HepG2 (cell line): ENCODE data around the gene ZNF446. TPM values are rescaled to one million over a fixed set of nuclear protein-coding genes. Genes with fewer than 3 reads are reported as not detected.

Experiments
- CEBPB ChIP-seq: IDR thresholded peaks from 2 replicates; pipeline ENCODE4 v1.6.1; 2011; ENCODE audit warnings: low read depth, low read length, improper control_type of control experiment, borderline replicate concordance
- FIP1L1 ChIP-seq: fragments of 200-400 bp; formaldehyde crosslinking; IDR thresholded peaks from 2 replicates; pipeline ENCODE4 v1.6.1; 2018; ENCODE audit warnings: low read depth, mild to moderate bottlenecking, low read length, moderate library complexity, borderline replicate concordance; ENCODE audit not compliant: insufficient read depth
- FOXC1 ChIP-seq: sonication (generic); formaldehyde crosslinking; IDR thresholded peaks from 2 replicates; pipeline ENCODE4 v1.8.0; 2022; ENCODE audit warnings: mild to moderate bottlenecking, missing genetic modification reagents, borderline replicate concordance
- GATA4 ChIP-seq: sonication (generic); IDR thresholded peaks from 2 replicates; pipeline ENCODE4 v1.6.1; 2016; ENCODE audit warnings: antibody characterized with exemption, low read depth, borderline replicate concordance
- JDP2 ChIP-seq: sonication (generic); formaldehyde crosslinking; IDR thresholded peaks from 2 replicates; pipeline ENCODE4 v1.8.1; 2022; ENCODE audit warnings: missing genetic modification reagents, borderline replicate concordance
- JUNB ChIP-seq: sonication (generic); formaldehyde crosslinking; IDR thresholded peaks from 2 replicates; pipeline ENCODE4 v1.8.0; 2022; ENCODE audit warnings: missing genetic modification reagents, mild to moderate bottlenecking, borderline replicate concordance
- MAFF ChIP-seq: IDR thresholded peaks from 2 replicates; pipeline ENCODE4 v1.6.1; 2011; ENCODE audit warnings: low read depth, low read length, improper control_type of control experiment
- NCOA5 ChIP-seq: sonication (generic); formaldehyde crosslinking; IDR thresholded peaks from 2 replicates; pipeline ENCODE4 v1.4.0; 2020; ENCODE audit warnings: missing genetic modification reagents
- NFE2L2 ChIP-seq: fragments of 150-350 bp; IDR thresholded peaks from 2 replicates; pipeline ENCODE4 v1.6.1; 2014; ENCODE audit warnings: low read length
- NFYC ChIP-seq: IDR thresholded peaks from 2 replicates; pipeline ENCODE4 v1.6.1; 2016; ENCODE audit warnings: missing genetic modification reagents, missing compliant biosample characterization
- SRY ChIP-seq: sonication (generic); formaldehyde crosslinking; IDR thresholded peaks from 2 replicates; pipeline ENCODE4 v1.8.0; 2022; ENCODE audit warnings: mild to moderate bottlenecking, missing genetic modification reagents
- ZFP37 ChIP-seq: sonication (generic); formaldehyde crosslinking; IDR thresholded peaks from 2 replicates; pipeline ENCODE4 v1.4.0; 2020; ENCODE audit warnings: missing genetic modification reagents, borderline replicate concordance
- ZNF180 ChIP-seq: sonication (generic); formaldehyde crosslinking; IDR thresholded peaks from 2 replicates; pipeline ENCODE4 v1.4.0; 2020; ENCODE audit warnings: low read depth, missing genetic modification reagents, borderline replicate concordance
- ZNF331 ChIP-seq: sonication (generic); formaldehyde crosslinking; IDR thresholded peaks from 2 replicates; pipeline ENCODE4 v1.4.0; 2020; ENCODE audit warnings: missing genetic modification reagents
- ZNF34 ChIP-seq: sonication (generic); formaldehyde crosslinking; IDR thresholded peaks from 2 replicates; pipeline ENCODE4 v1.4.0; 2020; ENCODE audit warnings: mild to moderate bottlenecking, missing genetic modification reagents, borderline replicate concordance
- ZNF841 ChIP-seq: sonication (generic); formaldehyde crosslinking; IDR thresholded peaks from 2 replicates; pipeline ENCODE4 v1.8.1; 2023; ENCODE audit warnings: missing genetic modification reagents, borderline replicate concordance
- ZNF850 ChIP-seq: sonication (generic); formaldehyde crosslinking; conservative IDR thresholded peaks from 2 replicates; pipeline ENCODE4 v1.9.0; 2021; ENCODE audit warnings: mild to moderate bottlenecking, missing genetic modification reagents
- ZSCAN22 ChIP-seq: sonication (generic); formaldehyde crosslinking; IDR thresholded peaks from 2 replicates; pipeline ENCODE4 v1.4.0; 2020; ENCODE audit warnings: mild to moderate bottlenecking, missing genetic modification reagents
- polyA plus RNA-seq, 8 experiments: library from polyadenylated mRNA; depleted of rRNA in 3 of 8; stranded (reverse) in 7 of 8; unstranded in 1 of 8; fragments of >200 nt; fragmentation: Illumina TruSeq in 4 of 8; extraction: Trizol in 4 of 8; gene quantifications; 2 replicates each; pipeline versions ENCODE4 v1.2.1 to v1.2.3, GENCODE V29; 2011 to 2016; ENCODE audit warnings: low read depth in 4 of 8, missing spikeins in 1 of 8, mixed read lengths in 1 of 8; ENCODE audit not compliant: insufficient read depth in 1 of 8
- total RNA-seq, 5 experiments: library from RNA; depleted of rRNA; stranded (reverse); fragments of >200 nt; fragmentation: Illumina TruSeq; extraction: Trizol; gene quantifications; 2 replicates each; pipeline ENCODE4 v1.2.3, GENCODE V29; 2016; ENCODE audit warnings: low read depth in 1 of 5
- TF ChIP-seq, protein P1 (sequence below): sonication (generic); formaldehyde crosslinking; IDR thresholded peaks from 2 replicates; pipeline ENCODE4 v1.4.0; 2020; ENCODE audit warnings: mild to moderate bottlenecking, missing genetic modification reagents, borderline replicate concordance
- TF ChIP-seq, protein P2 (sequence below): sonication (generic); formaldehyde crosslinking; IDR thresholded peaks from 2 replicates; pipeline ENCODE4 v1.4.0; 2020; ENCODE audit warnings: mild to moderate bottlenecking, missing genetic modification reagents
- TF ChIP-seq, protein P3 (sequence below): IDR thresholded peaks from 2 replicates; pipeline ENCODE4 v1.6.1; 2012; ENCODE audit warnings: low read length, improper control_type of control experiment
- TF ChIP-seq, protein P4 (sequence below): sonication (generic); formaldehyde crosslinking; IDR thresholded peaks from 2 replicates; pipeline ENCODE4 v1.4.0; 2020; ENCODE audit warnings: missing genetic modification reagents

ZNF446 gene
- total and polyA plus RNA-seq, 2 of the 13 experiments (the other 11 are each of a cell fraction or from before 2014, with no cell fraction given) = 3.0 to 3.6 TPM

DNA sequence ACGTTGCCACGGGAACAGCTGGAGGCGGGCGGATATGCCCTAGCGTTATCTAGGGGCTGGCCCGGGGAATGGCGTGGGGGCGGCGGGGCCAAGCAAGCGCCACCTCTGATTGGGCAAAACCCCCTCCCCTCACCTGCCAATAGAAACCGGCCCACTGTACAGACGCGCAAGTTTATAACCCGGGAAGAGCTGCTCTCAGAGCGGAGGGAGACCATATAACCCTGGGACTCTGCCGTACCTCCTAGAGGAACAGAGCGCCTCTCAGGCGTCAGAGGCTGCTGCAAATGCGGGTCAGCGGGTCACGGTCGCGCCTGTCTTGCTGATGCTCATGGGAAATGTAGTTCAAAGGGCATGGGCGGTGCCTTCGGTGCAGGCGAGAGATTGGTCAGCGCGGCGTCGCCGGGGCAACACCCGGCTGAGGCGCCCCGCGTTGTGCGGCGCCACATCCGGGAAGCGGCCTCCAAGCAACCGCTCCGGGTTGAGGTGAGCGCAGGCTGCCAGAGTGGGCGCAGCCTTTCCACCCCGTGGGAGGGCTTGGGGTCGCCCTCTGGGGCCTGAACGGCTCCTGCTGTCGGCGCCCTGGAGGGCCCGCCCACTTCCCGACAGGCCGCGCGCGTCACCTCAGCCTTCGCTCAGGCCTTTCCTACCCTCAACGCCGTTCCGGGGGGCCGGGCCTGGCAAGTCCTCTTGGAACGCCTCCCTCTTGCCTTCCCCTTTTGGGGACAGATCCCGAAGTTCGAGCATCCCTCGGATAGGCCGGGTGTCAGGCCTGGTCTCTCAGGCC is at the start of gene ZNF446 (continued):
- peak; percentile 94; the same call in 1 of the 2 replicates for TF ChIP-seq NCOA5
- peak; percentile 7; the same call in 1 of the 2 replicates for TF ChIP-seq FIP1L1
- TF ChIP-seq CEBPB = no peak
- no peak for TF ChIP-seq JUNB (CRISPR knock-in tag)
- TF ChIP-seq ZNF841 (CRISPR knock-in tag) = no peak
- TF ChIP-seq ZNF34 (CRISPR knock-in tag) = 0 out of 2 replicates have a peak, but pooled peaks have one; percentile 87
- TF ChIP-seq, protein P1, sequence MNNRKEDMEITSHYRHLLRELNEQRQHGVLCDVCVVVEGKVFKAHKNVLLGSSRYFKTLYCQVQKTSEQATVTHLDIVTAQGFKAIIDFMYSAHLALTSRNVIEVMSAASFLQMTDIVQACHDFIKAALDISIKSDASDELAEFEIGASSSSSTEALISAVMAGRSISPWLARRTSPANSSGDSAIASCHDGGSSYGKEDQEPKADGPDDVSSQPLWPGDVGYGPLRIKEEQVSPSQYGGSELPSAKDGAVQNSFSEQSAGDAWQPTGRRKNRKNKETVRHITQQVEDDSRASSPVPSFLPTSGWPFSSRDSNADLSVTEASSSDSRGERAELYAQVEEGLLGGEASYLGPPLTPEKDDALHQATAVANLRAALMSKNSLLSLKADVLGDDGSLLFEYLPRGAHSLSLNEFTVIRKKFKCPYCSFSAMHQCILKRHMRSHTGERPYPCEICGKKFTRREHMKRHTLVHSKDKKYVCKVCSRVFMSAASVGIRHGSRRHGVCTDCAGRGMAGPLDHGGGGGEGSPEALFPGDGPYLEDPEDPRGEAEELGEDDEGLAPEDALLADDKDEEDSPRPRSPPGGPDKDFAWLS = no peak
- peak; percentile 24; the same call in 1 of the 2 replicates for TF ChIP-seq ZNF331
- no peak for TF ChIP-seq ZSCAN22
- peak; percentile 83 for TF ChIP-seq NFYC (CRISPR knock-in tag)
- no peak for TF ChIP-seq JDP2 (CRISPR knock-in tag)
- TF ChIP-seq, protein P2, sequence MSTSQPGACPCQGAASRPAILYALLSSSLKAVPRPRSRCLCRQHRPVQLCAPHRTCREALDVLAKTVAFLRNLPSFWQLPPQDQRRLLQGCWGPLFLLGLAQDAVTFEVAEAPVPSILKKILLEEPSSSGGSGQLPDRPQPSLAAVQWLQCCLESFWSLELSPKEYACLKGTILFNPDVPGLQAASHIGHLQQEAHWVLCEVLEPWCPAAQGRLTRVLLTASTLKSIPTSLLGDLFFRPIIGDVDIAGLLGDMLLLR (CRISPR knock-in tag) = peak; percentile 49; the same call in 1 of the 2 replicates
- TF ChIP-seq SRY (CRISPR knock-in tag) = peak; percentile 58; the same call in 1 of the 2 replicates
- peak; percentile 46; the same call in 1 of the 2 replicates for TF ChIP-seq FOXC1 (CRISPR knock-in tag)
- TF ChIP-seq, protein P3, sequence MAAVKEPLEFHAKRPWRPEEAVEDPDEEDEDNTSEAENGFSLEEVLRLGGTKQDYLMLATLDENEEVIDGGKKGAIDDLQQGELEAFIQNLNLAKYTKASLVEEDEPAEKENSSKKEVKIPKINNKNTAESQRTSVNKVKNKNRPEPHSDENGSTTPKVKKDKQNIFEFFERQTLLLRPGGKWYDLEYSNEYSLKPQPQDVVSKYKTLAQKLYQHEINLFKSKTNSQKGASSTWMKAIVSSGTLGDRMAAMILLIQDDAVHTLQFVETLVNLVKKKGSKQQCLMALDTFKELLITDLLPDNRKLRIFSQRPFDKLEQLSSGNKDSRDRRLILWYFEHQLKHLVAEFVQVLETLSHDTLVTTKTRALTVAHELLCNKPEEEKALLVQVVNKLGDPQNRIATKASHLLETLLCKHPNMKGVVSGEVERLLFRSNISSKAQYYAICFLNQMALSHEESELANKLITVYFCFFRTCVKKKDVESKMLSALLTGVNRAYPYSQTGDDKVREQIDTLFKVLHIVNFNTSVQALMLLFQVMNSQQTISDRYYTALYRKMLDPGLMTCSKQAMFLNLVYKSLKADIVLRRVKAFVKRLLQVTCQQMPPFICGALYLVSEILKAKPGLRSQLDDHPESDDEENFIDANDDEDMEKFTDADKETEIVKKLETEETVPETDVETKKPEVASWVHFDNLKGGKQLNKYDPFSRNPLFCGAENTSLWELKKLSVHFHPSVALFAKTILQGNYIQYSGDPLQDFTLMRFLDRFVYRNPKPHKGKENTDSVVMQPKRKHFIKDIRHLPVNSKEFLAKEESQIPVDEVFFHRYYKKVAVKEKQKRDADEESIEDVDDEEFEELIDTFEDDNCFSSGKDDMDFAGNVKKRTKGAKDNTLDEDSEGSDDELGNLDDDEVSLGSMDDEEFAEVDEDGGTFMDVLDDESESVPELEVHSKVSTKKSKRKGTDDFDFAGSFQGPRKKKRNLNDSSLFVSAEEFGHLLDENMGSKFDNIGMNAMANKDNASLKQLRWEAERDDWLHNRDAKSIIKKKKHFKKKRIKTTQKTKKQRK = no peak
- TF ChIP-seq, protein P4, sequence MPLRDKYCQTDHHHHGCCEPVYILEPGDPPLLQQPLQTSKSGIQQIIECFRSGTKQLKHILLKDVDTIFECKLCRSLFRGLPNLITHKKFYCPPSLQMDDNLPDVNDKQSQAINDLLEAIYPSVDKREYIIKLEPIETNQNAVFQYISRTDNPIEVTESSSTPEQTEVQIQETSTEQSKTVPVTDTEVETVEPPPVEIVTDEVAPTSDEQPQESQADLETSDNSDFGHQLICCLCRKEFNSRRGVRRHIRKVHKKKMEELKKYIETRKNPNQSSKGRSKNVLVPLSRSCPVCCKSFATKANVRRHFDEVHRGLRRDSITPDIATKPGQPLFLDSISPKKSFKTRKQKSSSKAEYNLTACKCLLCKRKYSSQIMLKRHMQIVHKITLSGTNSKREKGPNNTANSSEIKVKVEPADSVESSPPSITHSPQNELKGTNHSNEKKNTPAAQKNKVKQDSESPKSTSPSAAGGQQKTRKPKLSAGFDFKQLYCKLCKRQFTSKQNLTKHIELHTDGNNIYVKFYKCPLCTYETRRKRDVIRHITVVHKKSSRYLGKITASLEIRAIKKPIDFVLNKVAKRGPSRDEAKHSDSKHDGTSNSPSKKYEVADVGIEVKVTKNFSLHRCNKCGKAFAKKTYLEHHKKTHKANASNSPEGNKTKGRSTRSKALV (CRISPR knock-in tag) = no peak; the same call in 1 of the 2 replicates
- TF ChIP-seq NFE2L2 = no peak
- TF ChIP-seq MAFF = no peak
- TF ChIP-seq ZFP37 (CRISPR knock-in tag) = no peak; the same call in 1 of the 2 replicates
- no peak for TF ChIP-seq ZNF180 (CRISPR knock-in tag)
- 0 out of 2 replicates have a peak, but pooled peaks have one; percentile 17 for TF ChIP-seq GATA4
- TF ChIP-seq ZNF850 (CRISPR knock-in tag) = no peak; the same call in 1 of the 2 replicates
